ENCODE data around the gene NUB1. TPM values are rescaled to one million over a fixed set of nuclear protein-coding genes. Genes with fewer than 3 reads are reported as not detected.

NUB1 gene
- total and polyA plus RNA-seq, 12 donors = 22.5 to 127 (median 48.6) TPM

DNA sequence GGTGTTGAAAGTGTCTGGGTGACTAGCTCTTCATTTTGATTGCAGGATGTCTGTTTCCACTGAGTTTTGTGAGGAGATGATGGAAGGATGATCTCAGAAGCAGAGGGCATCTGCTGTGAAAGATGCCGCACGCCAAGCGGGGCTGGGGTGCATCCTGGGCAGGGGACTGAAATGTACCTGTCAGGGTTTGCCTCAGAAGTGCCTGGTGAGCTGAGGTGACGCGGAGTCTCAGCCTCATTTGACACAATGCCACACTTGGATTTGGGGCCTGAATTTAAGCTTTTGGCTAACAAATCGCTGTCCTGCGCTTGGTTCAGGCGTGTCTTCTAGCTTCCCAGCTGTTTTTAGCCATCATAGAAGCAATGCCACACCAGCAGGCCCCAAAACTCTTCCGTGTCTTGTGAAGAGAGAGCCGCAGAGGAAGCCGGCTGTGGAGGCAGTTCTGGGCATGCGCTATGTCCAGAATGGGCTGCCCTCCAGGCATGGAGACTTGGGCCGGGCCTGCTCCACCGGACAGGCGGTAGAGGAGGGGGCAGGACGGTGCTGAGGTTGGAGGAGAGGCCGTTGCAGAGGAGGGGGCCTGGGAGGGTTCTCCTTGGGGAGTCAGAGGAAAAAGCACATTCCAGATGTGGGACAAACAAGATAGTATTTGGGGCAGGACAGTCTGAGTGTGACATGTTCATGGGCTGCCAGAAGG lies 37.0 kb downstream of the NUB1 start:
- WGBS, 4 donors = 85 to 90% (median 89%) methylated on average over 16 to 17 of the region's 17 CpGs
- TF ChIP-seq POLR2A (IDR thresholded peaks at IDR 0.05) = no peak
- TF ChIP-seq, protein P1, sequence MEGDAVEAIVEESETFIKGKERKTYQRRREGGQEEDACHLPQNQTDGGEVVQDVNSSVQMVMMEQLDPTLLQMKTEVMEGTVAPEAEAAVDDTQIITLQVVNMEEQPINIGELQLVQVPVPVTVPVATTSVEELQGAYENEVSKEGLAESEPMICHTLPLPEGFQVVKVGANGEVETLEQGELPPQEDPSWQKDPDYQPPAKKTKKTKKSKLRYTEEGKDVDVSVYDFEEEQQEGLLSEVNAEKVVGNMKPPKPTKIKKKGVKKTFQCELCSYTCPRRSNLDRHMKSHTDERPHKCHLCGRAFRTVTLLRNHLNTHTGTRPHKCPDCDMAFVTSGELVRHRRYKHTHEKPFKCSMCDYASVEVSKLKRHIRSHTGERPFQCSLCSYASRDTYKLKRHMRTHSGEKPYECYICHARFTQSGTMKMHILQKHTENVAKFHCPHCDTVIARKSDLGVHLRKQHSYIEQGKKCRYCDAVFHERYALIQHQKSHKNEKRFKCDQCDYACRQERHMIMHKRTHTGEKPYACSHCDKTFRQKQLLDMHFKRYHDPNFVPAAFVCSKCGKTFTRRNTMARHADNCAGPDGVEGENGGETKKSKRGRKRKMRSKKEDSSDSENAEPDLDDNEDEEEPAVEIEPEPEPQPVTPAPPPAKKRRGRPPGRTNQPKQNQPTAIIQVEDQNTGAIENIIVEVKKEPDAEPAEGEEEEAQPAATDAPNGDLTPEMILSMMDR (IDR thresholded peaks at IDR 0.05) = no peak
- Histone ChIP-seq H3K4me1 (replicated peaks in 1 of 2) (peaks cover 3 to 16% of the 10 kb centered on the region in 2 donors), H3K27me3 (peaks cover 17% of the 10 kb centered on the region), H3K9me3 (replicated peaks in 1 of 3) (no peaks in the 10 kb centered on the region), H3K27ac (no peak overlapping the region), H3K36me3 (replicated peaks in 1 of 2) (peaks cover 0 to 48% of the 10 kb centered on the region in 2 donors), H3K4me3 (no peak overlapping the region)
- no peak for DNase-seq
- intact Hi-C loops (cut with DNase I) = no loop called here

DNA sequence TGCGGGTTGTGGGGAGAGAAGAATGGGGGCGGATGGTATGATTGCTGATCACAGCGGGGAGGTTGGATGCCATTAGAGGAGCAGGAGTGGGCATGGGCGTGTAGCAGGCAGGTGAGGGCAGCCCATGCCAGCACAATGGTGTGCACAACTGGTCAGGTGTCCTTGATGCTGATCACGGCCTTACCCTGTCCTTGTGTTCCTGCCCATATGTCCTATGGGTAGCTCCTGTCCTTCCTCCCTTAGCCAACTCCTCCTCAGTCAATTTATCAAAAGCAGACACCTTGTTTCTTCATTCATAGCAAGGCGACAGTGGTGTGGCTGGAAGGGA lies 37.5 kb downstream of the NUB1 start:
- no peak for TF ChIP-seq POLR2A (IDR thresholded peaks at IDR 0.05)
- TF ChIP-seq, protein P1 (IDR thresholded peaks at IDR 0.05) = no peak
- no peaks in the 10 kb centered on the region for H3K9me3 ChIP-seq (replicated peaks in 1 of 3)
- H3K4me1 ChIP-seq (replicated peaks in 1 of 2) = peaks cover 3 to 16% of the 10 kb centered on the region in 2 donors
- H3K4me3 ChIP-seq = no peak overlapping the region
- DNase-seq = no peak
- H3K36me3 ChIP-seq (replicated peaks in 1 of 2) = peaks cover 0 to 43% of the 10 kb centered on the region in 2 donors
- WGBS, 4 donors = 78 to 84% (median 81%) methylated on average over 6 of the region's 6 CpGs
- intact Hi-C loops (cut with DNase I) = no loop called here
- H3K27ac ChIP-seq = no peak overlapping the region
- peaks cover 17% of the 10 kb centered on the region for H3K27me3 ChIP-seq

DNA sequence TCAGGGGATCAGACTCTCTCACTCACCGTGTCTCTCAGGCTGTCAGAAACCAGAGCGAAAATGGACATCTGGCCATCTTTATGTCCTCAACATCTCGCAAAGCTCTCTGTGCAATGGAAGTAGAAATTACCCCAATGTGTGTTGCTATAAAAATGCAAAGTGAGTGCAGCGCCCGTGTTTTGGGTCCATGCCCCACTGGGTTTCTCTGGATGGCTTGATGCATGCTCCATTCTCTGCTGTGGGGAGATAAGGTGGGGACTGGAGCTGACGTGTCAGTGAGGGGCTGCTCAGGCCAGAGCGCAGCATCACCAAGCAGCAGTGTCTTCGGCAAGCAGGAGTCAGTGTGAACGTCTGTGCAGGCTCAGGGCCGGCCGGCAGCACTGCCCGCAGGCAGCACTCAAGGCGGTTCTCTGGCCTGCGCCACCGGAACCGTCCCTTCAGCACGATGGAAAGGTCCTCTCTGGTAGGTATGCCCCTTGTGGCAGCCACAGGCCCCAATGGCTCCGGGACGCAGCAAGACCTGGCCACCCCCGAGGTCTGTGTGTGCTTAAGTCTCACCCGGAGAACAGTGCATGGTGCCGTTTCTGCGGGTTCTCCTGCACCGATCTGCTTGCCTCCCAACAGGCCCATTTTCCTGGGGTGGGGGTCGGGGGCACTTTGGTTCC lies 38.1 kb downstream of the NUB1 start:
- no peak for TF ChIP-seq POLR2A (IDR thresholded peaks at IDR 0.05)
- TF ChIP-seq, protein P1 (IDR thresholded peaks at IDR 0.05) = no peak
- Histone ChIP-seq H3K4me3 (no peak overlapping the region), H3K36me3 (replicated peaks in 1 of 2) (peaks cover 0 to 38% of the 10 kb centered on the region in 2 donors), H3K9me3 (replicated peaks in 1 of 3) (no peaks in the 10 kb centered on the region), H3K27ac (no peak overlapping the region), H3K27me3 (peaks cover 17% of the 10 kb centered on the region), H3K4me1 (replicated peaks in 1 of 2) (peaks cover 3 to 16% of the 10 kb centered on the region in 2 donors)
- 77 to 94% (median 89%) methylated on average over 11 to 25 of the region's 25 CpGs for WGBS, 4 donors
- intact Hi-C loops (cut with DNase I) = no loop called here
- no peak for DNase-seq

DNA sequence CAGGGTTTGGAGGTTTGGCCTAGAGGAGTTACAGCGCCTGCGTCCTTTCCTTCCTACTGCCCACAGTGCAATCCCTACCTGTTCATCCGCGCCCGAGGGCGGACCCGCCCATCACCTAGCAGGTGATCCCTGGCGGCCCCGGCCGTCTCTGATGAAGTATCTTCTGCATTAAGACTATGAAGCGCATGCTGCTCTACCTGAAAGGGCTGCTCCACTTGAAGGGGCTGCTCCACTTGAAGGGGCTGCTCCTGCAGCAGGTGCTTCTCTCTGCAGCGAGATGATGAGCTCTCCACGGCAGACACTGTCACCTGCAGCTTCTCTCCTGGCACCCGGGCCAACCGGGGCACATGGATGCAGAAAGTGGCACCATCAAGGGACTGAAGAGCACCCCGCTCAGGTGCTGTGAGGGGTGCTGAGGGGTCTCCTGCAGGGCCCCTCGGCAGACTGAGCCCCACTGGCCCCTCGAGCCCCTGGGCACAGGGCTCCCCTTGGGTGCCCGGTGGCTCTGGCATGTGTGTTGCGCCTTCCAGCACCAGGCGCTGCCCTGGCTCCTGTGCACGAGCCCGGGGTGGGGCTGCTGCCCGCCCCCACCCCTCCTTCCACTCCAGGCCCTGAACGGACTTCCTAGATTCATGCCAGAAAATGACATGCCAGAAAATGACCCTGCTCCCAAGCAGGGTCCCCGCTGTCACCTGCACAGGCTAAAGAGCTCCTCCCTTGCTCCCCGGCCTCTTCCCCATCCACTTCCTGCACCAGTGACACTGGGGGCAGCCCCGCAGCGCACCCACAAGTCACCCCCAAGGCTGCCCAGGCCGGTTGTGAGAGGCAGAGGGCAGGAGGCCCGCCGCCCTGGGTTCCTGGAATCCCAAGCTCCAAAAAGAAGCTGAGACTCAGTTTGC lies 38.8 kb downstream of the NUB1 start:
- 79 to 89% (median 82%) methylated on average over 24 to 32 of the region's 32 CpGs for WGBS, 4 donors
- H3K36me3 ChIP-seq (replicated peaks in 1 of 2) = peaks cover 0 to 34% of the 10 kb centered on the region in 2 donors
- H3K4me1 ChIP-seq (replicated peaks in 1 of 2) = peaks cover 3 to 16% of the 10 kb centered on the region in 2 donors
- no peak overlapping the region for H3K4me3 ChIP-seq
- intact Hi-C loops (cut with DNase I) = no loop called here
- no peak for TF ChIP-seq POLR2A (IDR thresholded peaks at IDR 0.05)
- TF ChIP-seq, protein P1 (IDR thresholded peaks at IDR 0.05) = no peak
- peaks cover 17% of the 10 kb centered on the region for H3K27me3 ChIP-seq
- H3K27ac ChIP-seq = no peak overlapping the region
- H3K9me3 ChIP-seq (replicated peaks in 1 of 3) = no peaks in the 10 kb centered on the region
- no peak for DNase-seq
